CD14-positive monocyte (primary cell): ENCODE results near the gene AOX1. TPM values are rescaled to one million over a fixed set of nuclear protein-coding genes. Genes with fewer than 3 reads are reported as not detected.
"Not testable (repeated sequence)": the region's sequence is repeated elsewhere in the genome, so short reads cannot be mapped to it uniquely, and the experiment has no call there.

ENCODE experiments used
- DNase-seq, 3 donors: peaks; one replicate each; pipeline ENCODE4 v3.0.0-alpha.2; 2011 to 2022
- H2AFZ ChIP-seq: 2 replicates; pipeline ENCODE4 v1.6.0; 2012; ENCODE audit warnings: mild to moderate bottlenecking, low read depth, low read length, inconsistent platforms; ENCODE audit not compliant: insufficient read depth, poor library complexity, severe bottlenecking
- H3K27ac ChIP-seq, 2 donors: 1 replicate in 1 of 2; 2 replicates in 1 of 2; pipeline ENCODE4 v1.5.1; 2012 to 2013; ENCODE audit warnings: low read length in 2 of 2, control low read depth in 1 of 2, inconsistent platforms in 1 of 2, low read depth in 1 of 2, mild to moderate bottlenecking in 1 of 2
- H3K27me3 ChIP-seq, 2 donors: one replicate each; pipeline versions ENCODE4 v1.6.0 to v1.6.1; 2011 to 2013; ENCODE audit warnings: low read length in 2 of 2; ENCODE audit not compliant: control insufficient read depth in 2 of 2, insufficient read depth in 2 of 2
- H3K36me3 ChIP-seq, 2 donors: replicated peaks in 1 of 2; 1 replicate in 1 of 2; 2 replicates in 1 of 2; pipeline versions ENCODE4 v1.5.1 to v1.6.1; 2012 to 2013; ENCODE audit warnings: low read length in 2 of 2, control low read depth in 1 of 2, inconsistent platforms in 1 of 2, mild to moderate bottlenecking in 1 of 2; ENCODE audit not compliant: insufficient read depth in 2 of 2, control insufficient read depth in 1 of 2
- H3K4me1 ChIP-seq, 2 donors: 1 replicate in 1 of 2; 2 replicates in 1 of 2; pipeline versions ENCODE4 v1.5.1 to v1.6.1; 2012 to 2013; ENCODE audit warnings: low read length in 2 of 2, control low read depth in 1 of 2, inconsistent platforms in 1 of 2, mild to moderate bottlenecking in 1 of 2, moderate library complexity in 1 of 2; ENCODE audit not compliant: insufficient read depth in 2 of 2, control insufficient read depth in 1 of 2
- H3K4me2 ChIP-seq: replicated peaks from 2 replicates; pipeline ENCODE3; 2012; ENCODE audit warnings: low read length, moderate library complexity, mild to moderate bottlenecking; ENCODE audit not compliant: poor library complexity, severe bottlenecking; ENCODE audit errors: extremely low read depth
- H3K4me3 ChIP-seq, 3 experiments: fragments of 200-600 bp in 1 of 3; sonication (generic) in 1 of 3; replicated peaks in 1 of 3; 1 replicate in 2 of 3; 2 replicates in 1 of 3; pipeline ENCODE4 v1.5.1; 2011 to 2013; ENCODE audit warnings: low read length in 3 of 3, mild to moderate bottlenecking in 3 of 3, control low read depth in 2 of 3, low read depth in 2 of 3, inconsistent platforms in 1 of 3, moderate library complexity in 1 of 3
- H3K79me2 ChIP-seq: 2 replicates; pipeline ENCODE4 v1.6.0; 2012; ENCODE audit warnings: mild to moderate bottlenecking, control low read depth, inconsistent platforms, low read length, moderate library complexity; ENCODE audit not compliant: insufficient read depth
- H3K9ac ChIP-seq: 2 replicates; pipeline ENCODE4 v1.6.0; 2017; ENCODE audit warnings: low read length, mild to moderate bottlenecking; ENCODE audit not compliant: insufficient read depth, poor library complexity, severe bottlenecking
- H3K9me3 ChIP-seq, 2 donors: replicated peaks in 1 of 2; 1 replicate in 1 of 2; 2 replicates in 1 of 2; pipeline versions ENCODE4 v1.5.1 to v1.6.1; 2012 to 2013; ENCODE audit warnings: low read length in 2 of 2, control low read depth in 1 of 2; ENCODE audit not compliant: control insufficient read depth in 1 of 2, insufficient read depth in 1 of 2
- H4K20me1 ChIP-seq: 2 replicates; pipeline ENCODE4 v1.6.0; 2012; ENCODE audit warnings: mild to moderate bottlenecking, low read length, control low read depth, moderate library complexity; ENCODE audit not compliant: insufficient read depth
- H3K27ac Mint-ChIP-seq, 7 donors: one replicate each; pipeline ENCODE4 v1.8.0; 2020; ENCODE audit warnings: mild to moderate bottlenecking in 7 of 7, mixed read lengths in 7 of 7, moderate library complexity in 6 of 7, inconsistent platforms in 2 of 7
- H3K27me3 Mint-ChIP-seq, 3 donors: one replicate each; pipeline ENCODE4 v1.8.0; 2021 to 2022; ENCODE audit warnings: low read depth in 3 of 3, mild to moderate bottlenecking in 3 of 3, mixed read lengths in 3 of 3, moderate library complexity in 3 of 3, inconsistent platforms in 1 of 3
- H3K36me3 Mint-ChIP-seq, 2 donors: one replicate each; pipeline ENCODE4 v1.8.0; 2020; ENCODE audit warnings: mixed read lengths in 2 of 2, inconsistent platforms in 1 of 2, mild to moderate bottlenecking in 1 of 2
- H3K4me1 Mint-ChIP-seq: one replicate; pipeline ENCODE4 v1.8.0; 2020; ENCODE audit warnings: mild to moderate bottlenecking, mixed read lengths
- H3K4me3 Mint-ChIP-seq, 2 donors: one replicate each; pipeline ENCODE4 v1.8.0; 2020; ENCODE audit warnings: mild to moderate bottlenecking in 2 of 2, mixed read lengths in 2 of 2, moderate library complexity in 1 of 2
- H3K9me3 Mint-ChIP-seq, 7 donors: one replicate each; pipeline ENCODE4 v1.8.0; 2020 to 2022; ENCODE audit warnings: mixed read lengths in 7 of 7, mild to moderate bottlenecking in 6 of 7, moderate library complexity in 6 of 7, inconsistent platforms in 2 of 7
- WGBS: methylation state at CpG from one replicate; pipeline ENCODE4 v1.1.5; 2013; ENCODE audit warnings: missing lambda C conversion rate; ENCODE audit not compliant: insufficient coverage; 5-methylcytosine and 5-hydroxymethylcytosine counted together
- intact Hi-C, 2 donors: fragments of 100-400 bp; cut with micrococcal nuclease; formaldehyde crosslinking; loops; one replicate each; pipeline versions ENCODE4 v1.15.0 to v1.15.1; 2023
- polyA plus RNA-seq, 3 donors: library from polyadenylated mRNA; depleted of rRNA in 1 of 3; unstranded in 2 of 3; stranded (reverse) in 1 of 3; fragments of 300-500 nt in 2 of 3; fragments of >200 nt in 1 of 3; fragmentation: Illumina TruSeq in 2 of 3; gene quantifications; 1 replicate in 2 of 3; 2 replicates in 1 of 3; pipeline ENCODE4 v1.2.3, GENCODE V29; 2012 to 2021
- TF ChIP-seq, protein P1 (sequence below): fragments of 200-600 bp; IDR thresholded peaks from one replicate; pipeline ENCODE4 v1.8.0; 2022; ENCODE audit warnings: antibody characterized with exemption, mild to moderate bottlenecking

The AOX1 gene
- polyA plus RNA-seq, 3 donors, result 0.16 TPM; not detected in 2

DNA sequence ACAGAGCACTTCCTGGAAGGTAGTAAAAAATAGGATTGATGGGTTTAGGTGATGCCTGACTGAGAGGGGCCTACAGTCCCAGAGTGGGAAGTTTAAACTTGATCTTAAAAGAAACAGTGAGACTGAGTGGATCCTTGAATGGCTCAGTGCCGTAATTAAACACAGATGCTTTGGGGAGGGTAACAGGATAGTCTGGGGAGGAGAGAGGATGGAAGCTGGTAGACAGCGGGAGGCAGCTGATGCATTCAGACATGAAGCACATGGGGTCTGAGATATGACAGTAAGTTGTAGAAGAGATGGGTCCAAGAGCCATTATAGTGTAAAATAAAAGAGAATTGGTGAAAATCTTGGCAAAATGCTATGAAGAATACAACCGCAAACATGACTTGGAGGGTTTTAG is 54.4 kb downstream of the AOX1 start:
- Histone ChIP-seq H3K9me3 (no peaks in the 10 kb centered on the region), H3K4me2 (no peak overlapping the region), H3K27me3 (no peaks in the 10 kb centered on the region), H3K79me2 (no peaks in the 10 kb centered on the region), H3K27ac (no peak overlapping the region), H3K4me3 (no peak overlapping the region), H3K36me3 (no peaks in the 10 kb centered on the region), H4K20me1 (no peaks in the 10 kb centered on the region), H2AFZ (no peak overlapping the region), H3K4me1 (peaks cover 13 to 15% of the 10 kb centered on the region in 2 donors), H3K9ac (no peak overlapping the region)
- intact Hi-C loops, result no loop called here
- peaks cover 0 to 4% of the 10 kb centered on the region in 2 donors for H3K36me3 Mint-ChIP-seq
- no peak overlapping the region for H3K4me3 Mint-ChIP-seq
- peaks cover 0 to 4% (median 0%) of the 10 kb centered on the region in 7 donors for H3K9me3 Mint-ChIP-seq
- H3K27me3 Mint-ChIP-seq, result no peaks in the 10 kb centered on the region
- no peak overlapping the region for H3K27ac Mint-ChIP-seq
- WGBS, result 97% methylated on average over 3 of the region's 3 CpGs
- H3K4me1 Mint-ChIP-seq, result peaks cover 18% of the 10 kb centered on the region
- TF ChIP-seq, protein P1, sequence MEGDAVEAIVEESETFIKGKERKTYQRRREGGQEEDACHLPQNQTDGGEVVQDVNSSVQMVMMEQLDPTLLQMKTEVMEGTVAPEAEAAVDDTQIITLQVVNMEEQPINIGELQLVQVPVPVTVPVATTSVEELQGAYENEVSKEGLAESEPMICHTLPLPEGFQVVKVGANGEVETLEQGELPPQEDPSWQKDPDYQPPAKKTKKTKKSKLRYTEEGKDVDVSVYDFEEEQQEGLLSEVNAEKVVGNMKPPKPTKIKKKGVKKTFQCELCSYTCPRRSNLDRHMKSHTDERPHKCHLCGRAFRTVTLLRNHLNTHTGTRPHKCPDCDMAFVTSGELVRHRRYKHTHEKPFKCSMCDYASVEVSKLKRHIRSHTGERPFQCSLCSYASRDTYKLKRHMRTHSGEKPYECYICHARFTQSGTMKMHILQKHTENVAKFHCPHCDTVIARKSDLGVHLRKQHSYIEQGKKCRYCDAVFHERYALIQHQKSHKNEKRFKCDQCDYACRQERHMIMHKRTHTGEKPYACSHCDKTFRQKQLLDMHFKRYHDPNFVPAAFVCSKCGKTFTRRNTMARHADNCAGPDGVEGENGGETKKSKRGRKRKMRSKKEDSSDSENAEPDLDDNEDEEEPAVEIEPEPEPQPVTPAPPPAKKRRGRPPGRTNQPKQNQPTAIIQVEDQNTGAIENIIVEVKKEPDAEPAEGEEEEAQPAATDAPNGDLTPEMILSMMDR, result no peak
- no peak for DNase-seq

DNA sequence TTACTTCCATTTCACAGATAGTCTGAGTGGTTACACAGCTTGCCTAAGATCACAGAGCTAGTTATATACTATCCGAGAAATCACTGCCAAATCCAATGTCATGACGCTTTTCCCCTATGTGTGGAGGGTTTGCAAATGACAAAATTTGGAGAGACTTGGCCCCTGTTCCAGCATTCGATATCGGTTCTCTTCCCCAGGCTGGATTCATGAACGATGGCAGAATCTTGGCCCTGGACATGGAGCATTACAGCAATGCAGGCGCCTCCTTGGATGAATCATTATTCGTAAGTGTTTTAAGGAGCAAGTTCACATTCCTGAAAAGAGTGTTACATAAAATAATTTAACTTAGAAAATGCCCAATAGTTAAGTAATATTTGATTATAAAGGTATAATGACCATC is 55.1 kb downstream of the AOX1 start:
- peaks cover 0 to 3% (median 0%) of the 10 kb centered on the region in 7 donors for H3K9me3 Mint-ChIP-seq
- H3K36me3 ChIP-seq, result no peaks in the 10 kb centered on the region
- no peak overlapping the region for H3K4me3 Mint-ChIP-seq
- intact Hi-C loops, result no loop called here
- no peak for DNase-seq
- no peaks in the 10 kb centered on the region for H3K9me3 ChIP-seq
- peaks cover 6 to 8% of the 10 kb centered on the region in 2 donors for H3K4me1 ChIP-seq
- H3K9ac ChIP-seq, result no peak overlapping the region
- H3K27me3 Mint-ChIP-seq, result no peaks in the 10 kb centered on the region
- H3K27me3 ChIP-seq, result no peaks in the 10 kb centered on the region
- WGBS, result 100% methylated on average over 3 of the region's 7 CpGs
- no peak overlapping the region for H3K27ac Mint-ChIP-seq
- H3K4me3 ChIP-seq, result no peak overlapping the region
- TF ChIP-seq, protein P1, result no peak
- no peak overlapping the region for H3K4me2 ChIP-seq
- no peak overlapping the region for H2AFZ ChIP-seq
- no peaks in the 10 kb centered on the region for H4K20me1 ChIP-seq
- no peak overlapping the region for H3K27ac ChIP-seq
- no peaks in the 10 kb centered on the region for H3K36me3 Mint-ChIP-seq
- no peaks in the 10 kb centered on the region for H3K79me2 ChIP-seq
- peaks cover 11% of the 10 kb centered on the region for H3K4me1 Mint-ChIP-seq

DNA sequence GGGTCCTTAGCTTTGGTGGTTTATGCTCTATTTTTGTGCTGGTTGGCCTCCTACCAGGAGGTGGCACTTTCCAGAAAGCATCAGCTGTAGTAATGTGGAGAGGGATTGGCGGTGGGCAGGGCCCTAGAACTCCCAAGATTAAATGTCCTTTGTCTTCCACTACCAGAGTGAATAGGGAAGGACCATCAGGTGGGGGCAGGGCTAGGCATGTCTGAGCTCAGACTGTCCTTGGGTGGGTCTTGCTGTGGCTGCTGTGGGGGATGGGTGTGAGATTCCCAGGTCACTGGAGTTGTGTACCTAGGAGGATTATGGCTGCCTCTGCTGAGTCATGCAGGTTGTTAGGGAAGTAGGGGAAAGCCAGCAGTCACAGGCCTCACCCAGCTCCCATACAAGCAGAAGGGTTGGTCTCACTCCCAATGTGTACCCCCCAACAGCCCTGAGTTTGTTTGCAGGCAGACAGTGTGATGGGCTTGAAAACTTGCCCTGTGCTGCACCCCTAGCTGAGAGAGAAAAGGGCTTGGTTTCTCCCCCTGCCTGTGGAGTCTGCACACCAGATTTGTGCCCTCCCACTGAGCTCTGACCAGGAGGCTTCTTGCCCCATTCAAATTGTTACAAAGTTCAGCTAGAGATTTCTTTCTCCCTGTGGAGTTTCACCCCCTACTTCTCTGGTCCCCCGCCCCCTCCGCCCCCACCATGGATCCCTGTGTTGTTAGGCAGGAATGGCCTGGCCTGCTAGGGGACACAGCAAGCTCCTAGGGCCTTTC is 62.9 kb downstream of the AOX1 start:
- H3K4me1 ChIP-seq, H3K4me3 Mint-ChIP-seq, H3K79me2 ChIP-seq, H3K36me3 ChIP-seq, DNase-seq, H3K9me3 Mint-ChIP-seq, H2AFZ ChIP-seq, H3K27ac ChIP-seq, H3K4me2 ChIP-seq, H3K27me3 ChIP-seq, H3K9ac ChIP-seq, H4K20me1 ChIP-seq, intact Hi-C loops, H3K9me3 ChIP-seq, H3K27me3 Mint-ChIP-seq, H3K4me1 Mint-ChIP-seq, H3K4me3 ChIP-seq, H3K36me3 Mint-ChIP-seq: not testable (repeated sequence)
- WGBS, result 100% methylated on average over 1 of the region's 3 CpGs
- peak overlapping the region in 1 of 7 donors; percentile 6 for H3K27ac Mint-ChIP-seq
